ENCODE results near the gene LMBRD2.

LMBRD2 gene

GRCh38 chr5:36089989-36090388 is 61.7 kb downstream of the LMBRD2 start:
- TF ChIP-seq GATA2 (IDR thresholded peaks at IDR 0.05; ENCODE audit: low read depth, low read length) (no peak), GATA3 (IDR thresholded peaks at IDR 0.05; ENCODE audit: low read depth, low read length) (no peak)

- no peak for TF ChIP-seq GATA3 (IDR thresholded peaks at IDR 0.05; ENCODE audit: low read depth, low read length)
- no peak for TF ChIP-seq GATA2 (IDR thresholded peaks at IDR 0.05; ENCODE audit: low read depth, low read length)
Observed at GRCh38 chr5:36079200-36079781, 72.4 kb downstream of the LMBRD2 start.

GRCh38 chr5:36078430-36078829 is 73.3 kb downstream of the LMBRD2 start:
- TF ChIP-seq GATA2 (IDR thresholded peaks at IDR 0.05; ENCODE audit: low read depth, low read length) (no peak), GATA3 (IDR thresholded peaks at IDR 0.05; ENCODE audit: low read depth, low read length) (no peak)

- TF ChIP-seq GATA2 (IDR thresholded peaks at IDR 0.05; ENCODE audit: low read depth, low read length) (no peak), GATA3 (IDR thresholded peaks at IDR 0.05; ENCODE audit: low read depth, low read length) (no peak)
Observed at GRCh38 chr5:36073595-36074216, 78.0 kb downstream of the LMBRD2 start.

GRCh38 chr5:36070687-36071571 is 80.8 kb downstream of the LMBRD2 start:
- TF ChIP-seq GATA3 (IDR thresholded peaks at IDR 0.05; ENCODE audit: low read depth, low read length) = no peak
- TF ChIP-seq GATA2 (IDR thresholded peaks at IDR 0.05; ENCODE audit: low read depth, low read length) = no peak

- no peak for TF ChIP-seq GATA3 (IDR thresholded peaks at IDR 0.05; ENCODE audit: low read depth, low read length)
- no peak for TF ChIP-seq GATA2 (IDR thresholded peaks at IDR 0.05; ENCODE audit: low read depth, low read length)
Observed at GRCh38 chr5:36068751-36069281, 82.9 kb downstream of the LMBRD2 start.

- TF ChIP-seq GATA3 (IDR thresholded peaks at IDR 0.05; ENCODE audit: low read depth, low read length) = no peak
- no peak for TF ChIP-seq GATA2 (IDR thresholded peaks at IDR 0.05; ENCODE audit: low read depth, low read length)
Observed at GRCh38 chr5:36066540-36067210, 85.0 kb downstream of the LMBRD2 start, which contains the start of gene UGT3A2. Gene UGT3A2, minus strand, starts transcription at chr5:36066882. Its CDS starts 93 bp downstream, at chr5:36066789.

GRCh38 chr5:36066001-36066539 is 85.6 kb downstream of the LMBRD2 start:
- TF ChIP-seq GATA3 (IDR thresholded peaks at IDR 0.05; ENCODE audit: low read depth, low read length) = no peak
- no peak for TF ChIP-seq GATA2 (IDR thresholded peaks at IDR 0.05; ENCODE audit: low read depth, low read length)

GRCh38 chr5:36060420-36060887 is 91.2 kb downstream of the LMBRD2 start:
- TF ChIP-seq GATA2 (IDR thresholded peaks at IDR 0.05; ENCODE audit: low read depth, low read length) (no peak), GATA3 (IDR thresholded peaks at IDR 0.05; ENCODE audit: low read depth, low read length) (no peak)

- no peak for TF ChIP-seq GATA2 (IDR thresholded peaks at IDR 0.05; ENCODE audit: low read depth, low read length)
- no peak for TF ChIP-seq GATA3 (IDR thresholded peaks at IDR 0.05; ENCODE audit: low read depth, low read length)
Observed at GRCh38 chr5:36059571-36060419, 91.9 kb downstream of the LMBRD2 start.

GRCh38 chr5:36058776-36059175 is 92.9 kb downstream of the LMBRD2 start:
- TF ChIP-seq GATA2 (IDR thresholded peaks at IDR 0.05; ENCODE audit: low read depth, low read length) = no peak
- TF ChIP-seq GATA3 (IDR thresholded peaks at IDR 0.05; ENCODE audit: low read depth, low read length) = no peak

GRCh38 chr5:36057386-36057785 is 94.3 kb downstream of the LMBRD2 start:
- TF ChIP-seq GATA2 (IDR thresholded peaks at IDR 0.05; ENCODE audit: low read depth, low read length) = no peak
- TF ChIP-seq GATA3 (IDR thresholded peaks at IDR 0.05; ENCODE audit: low read depth, low read length) = no peak

GRCh38 chr5:36056422-36056821 is 95.3 kb downstream of the LMBRD2 start:
- TF ChIP-seq GATA2 (IDR thresholded peaks at IDR 0.05; ENCODE audit: low read depth, low read length) = no peak
- no peak for TF ChIP-seq GATA3 (IDR thresholded peaks at IDR 0.05; ENCODE audit: low read depth, low read length)

Data from SH-SY5Y (cell line).